Measurements from ENCODE around the gene RBM26. TPM values are rescaled to one million over a fixed set of nuclear protein-coding genes. Genes with fewer than 3 reads are reported as not detected.

RBM26 gene
- polyA plus RNA-seq, 1 of the 3 experiments (the other 2 are of a cell fraction) = 12.5 TPM

- TF ChIP-seq EP300 (IDR thresholded peaks at IDR 0.05; ENCODE audit: borderline replicate concordance in 1 of 2, low read depth in 1 of 2, low read length in 1 of 2) = no peak
Observed at GRCh38 chr13:79282976-79283375, 123.1 kb downstream of the RBM26 start (continued).

- Histone ChIP-seq H3K27me3 (ENCODE audit: insufficient read depth) (no peaks in the 10 kb centered on the region; the same call in 1 of the 2 replicates), H3K27ac (ENCODE audit: low read depth in 2 of 2, low read length in 1 of 2) (no peak overlapping the region), H4K20me1 (ENCODE audit: insufficient read depth) (no peaks in the 10 kb centered on the region), H3F3A (replicated peaks; ENCODE audit: insufficient read depth) (no peaks in the 10 kb centered on the region), H3K9me2 (no peaks in the 10 kb centered on the region), H3K9ac (no peak overlapping the region), H3K79me2 (ENCODE audit: insufficient read depth) (no peaks in the 10 kb centered on the region), H2AFZ (ENCODE audit: low read depth) (no peak overlapping the region), H3K36me3 (replicated peaks in 1 of 2; ENCODE audit: control insufficient read depth in 1 of 2, insufficient read depth in 2 of 2, low read length in 1 of 2) (no peaks in the 10 kb centered on the region), H3K4me2 (no peak overlapping the region), H3K4me3 (ENCODE audit: low read depth in 2 of 2, low read length in 1 of 2) (no peak overlapping the region), H3K9me3 (no peaks in the 10 kb centered on the region), H3K4me1 (ENCODE audit: control insufficient read depth in 1 of 2, insufficient read depth in 2 of 2, low read depth in 1 of 2, low read length in 1 of 2) (no peaks in the 10 kb centered on the region)
- POLR2A ChIA-PET = no interaction called here
- no peak for TF ChIP-seq ZBTB33 (IDR thresholded peaks at IDR 0.05; ENCODE audit: borderline replicate concordance, low read depth)
- no peak for TF ChIP-seq PBX3 (IDR thresholded peaks at IDR 0.05)
- TF ChIP-seq TCF12 (IDR thresholded peaks at IDR 0.05) = no peak
- TF ChIP-seq RXRA (IDR thresholded peaks at IDR 0.05; ENCODE audit: borderline replicate concordance, low read depth) = no peak
- TF ChIP-seq TAF1 (IDR thresholded peaks at IDR 0.05; ENCODE audit: borderline replicate concordance, low read depth, low read length) = no peak
- TF ChIP-seq SIN3A (IDR thresholded peaks at IDR 0.05; ENCODE audit: borderline replicate concordance, low read depth, low read length) = no peak
- no peak for TF ChIP-seq RCOR1 (IDR thresholded peaks at IDR 0.05; ENCODE audit: low read length)
- TF ChIP-seq FOXJ3 (CRISPR knock-in tag; IDR thresholded peaks at IDR 0.05) = no peak
- TF ChIP-seq NRF1 (IDR thresholded peaks at IDR 0.05; ENCODE audit: low read depth, low read length) = no peak
- no peak for TF ChIP-seq GABPA (IDR thresholded peaks at IDR 0.05; ENCODE audit: low read depth)
- no peak for TF ChIP-seq RAD21 (IDR thresholded peaks at IDR 0.05; ENCODE audit: low read length)
- no peak for TF ChIP-seq MEF2A (IDR thresholded peaks at IDR 0.05; ENCODE audit: borderline replicate concordance, low read depth)
- no peak for TF ChIP-seq GATA2 (CRISPR knock-in tag; IDR thresholded peaks at IDR 0.05)
- no peak for TF ChIP-seq RFX5 (IDR thresholded peaks at IDR 0.05; ENCODE audit: low read length)
- no peak for TF ChIP-seq FOXM1 (IDR thresholded peaks at IDR 0.05; ENCODE audit: low read depth)
- DNase-seq = no peak
- WGBS (ENCODE audit: low lambda C conversion rate) = 33% methylated on average over 4 of the region's 4 CpGs
- CTCF ChIA-PET = no interaction called here
Observed at GRCh38 chr13:79282508-79282907, 123.5 kb downstream of the RBM26 start.

Measured in SK-N-SH (cell line).